ENCODE data around the gene SOX8. TPM values are rescaled to one million over a fixed set of nuclear protein-coding genes. Genes with fewer than 3 reads are reported as not detected.

Gene SOX8
- total RNA-seq, 4 donors from 2014 or later, result 3.0 to 27.7 (median 11.4) TPM

DNA sequence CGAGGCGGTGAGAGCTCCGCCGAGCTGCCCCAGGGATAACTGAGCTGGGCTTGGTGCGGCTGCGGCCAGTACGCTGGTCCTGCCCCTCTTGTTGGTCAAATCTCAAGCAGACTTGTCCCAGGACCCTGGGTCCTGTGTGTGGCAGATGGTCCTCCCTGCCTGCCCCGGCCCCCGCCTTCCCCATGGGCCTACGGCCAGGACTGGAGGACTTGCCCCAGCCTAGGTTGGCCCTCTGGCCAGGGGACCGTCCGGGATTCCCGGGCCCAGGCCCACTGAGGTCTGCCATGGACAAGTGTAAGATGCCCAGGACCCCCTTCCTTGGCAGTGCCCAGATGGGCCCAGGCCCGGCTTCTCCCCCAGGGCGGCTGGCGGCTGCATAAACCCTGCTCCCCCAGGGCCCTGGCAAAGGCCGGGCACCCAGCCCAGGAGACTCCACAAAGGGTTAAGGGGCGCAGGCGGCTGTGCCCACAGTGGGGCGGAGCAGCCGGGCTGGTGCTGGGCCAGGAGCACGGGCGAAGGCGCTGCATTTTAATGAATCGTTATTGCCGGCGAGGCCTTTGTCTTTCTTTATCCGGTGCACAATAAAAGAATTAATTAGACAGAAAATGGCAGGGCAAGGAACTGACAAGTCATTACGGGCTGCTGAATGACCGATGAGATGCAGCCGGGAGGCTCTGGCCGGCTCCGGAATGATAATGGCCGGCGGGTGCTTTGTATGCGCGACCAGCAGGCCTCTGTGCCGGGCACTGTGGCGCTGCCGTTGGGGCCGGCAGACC lies 9.1 kb downstream of the SOX8 start:
- DNase-seq (ENCODE audit: low spot score in 2 of 2), result no peak
- intact Hi-C loops (cut with DNase I; ENCODE audit: low total_unique reads), result no loop called here
- WGBS, 2 donors, result 64 to 67% methylated on average over 33 to 39 of the region's 41 CpGs
- H3K4me3 ChIP-seq (ENCODE audit: low read depth, poor library complexity, severe bottlenecking), result no peak overlapping the region
- no peak for TF ChIP-seq POLR2A (IDR thresholded peaks at IDR 0.05)
- TF ChIP-seq, protein P1, sequence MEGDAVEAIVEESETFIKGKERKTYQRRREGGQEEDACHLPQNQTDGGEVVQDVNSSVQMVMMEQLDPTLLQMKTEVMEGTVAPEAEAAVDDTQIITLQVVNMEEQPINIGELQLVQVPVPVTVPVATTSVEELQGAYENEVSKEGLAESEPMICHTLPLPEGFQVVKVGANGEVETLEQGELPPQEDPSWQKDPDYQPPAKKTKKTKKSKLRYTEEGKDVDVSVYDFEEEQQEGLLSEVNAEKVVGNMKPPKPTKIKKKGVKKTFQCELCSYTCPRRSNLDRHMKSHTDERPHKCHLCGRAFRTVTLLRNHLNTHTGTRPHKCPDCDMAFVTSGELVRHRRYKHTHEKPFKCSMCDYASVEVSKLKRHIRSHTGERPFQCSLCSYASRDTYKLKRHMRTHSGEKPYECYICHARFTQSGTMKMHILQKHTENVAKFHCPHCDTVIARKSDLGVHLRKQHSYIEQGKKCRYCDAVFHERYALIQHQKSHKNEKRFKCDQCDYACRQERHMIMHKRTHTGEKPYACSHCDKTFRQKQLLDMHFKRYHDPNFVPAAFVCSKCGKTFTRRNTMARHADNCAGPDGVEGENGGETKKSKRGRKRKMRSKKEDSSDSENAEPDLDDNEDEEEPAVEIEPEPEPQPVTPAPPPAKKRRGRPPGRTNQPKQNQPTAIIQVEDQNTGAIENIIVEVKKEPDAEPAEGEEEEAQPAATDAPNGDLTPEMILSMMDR (IDR thresholded peaks at IDR 0.05), result no peak

GRCh38 chr16:991345-991744 lies 9.8 kb downstream of the SOX8 start:
- intact Hi-C loops (cut with DNase I; ENCODE audit: low total_unique reads), result no loop called here
- 72 to 76% methylated on average over 10 to 11 of the region's 11 CpGs for WGBS, 2 donors
- TF ChIP-seq, protein P1 (IDR thresholded peaks at IDR 0.05), result no peak
- TF ChIP-seq POLR2A (IDR thresholded peaks at IDR 0.05), result no peak
- no peak overlapping the region for H3K4me3 ChIP-seq (ENCODE audit: low read depth, poor library complexity, severe bottlenecking)
- no peak for DNase-seq (ENCODE audit: low spot score in 2 of 2)

DNA sequence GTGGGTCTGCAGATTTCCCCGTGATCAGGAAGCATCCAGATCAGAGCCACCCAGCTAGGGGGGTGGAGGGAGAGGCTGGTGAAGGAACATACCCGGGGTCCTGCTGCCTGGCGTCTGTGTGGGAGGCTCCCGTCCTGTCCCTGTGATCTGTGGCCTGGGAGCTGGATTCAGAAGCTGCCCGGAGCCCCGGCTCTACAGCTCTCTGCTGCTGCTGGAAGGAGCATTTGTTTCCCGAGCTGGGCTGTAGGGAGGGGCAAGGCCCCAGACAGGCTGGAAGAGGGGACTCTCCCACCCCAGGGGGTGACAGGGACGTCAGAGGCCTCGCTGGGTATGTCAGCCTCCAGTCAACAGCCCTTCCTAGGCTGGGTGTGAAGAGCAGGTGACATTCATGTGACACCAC lies 10.2 kb downstream of the SOX8 start:
- WGBS, 2 donors, result 57 to 71% methylated on average over 9 of the region's 9 CpGs
- intact Hi-C loops (cut with DNase I; ENCODE audit: low total_unique reads), result no loop called here
- no peak overlapping the region for H3K4me3 ChIP-seq (ENCODE audit: low read depth, poor library complexity, severe bottlenecking)
- DNase-seq (ENCODE audit: low spot score in 2 of 2), result no peak
- no peak for TF ChIP-seq POLR2A (IDR thresholded peaks at IDR 0.05)
- TF ChIP-seq, protein P1 (IDR thresholded peaks at IDR 0.05), result no peak

- H3K4me3 ChIP-seq (ENCODE audit: low read depth, poor library complexity, severe bottlenecking), result no peak overlapping the region
- DNase-seq (ENCODE audit: low spot score in 2 of 2), result no peak
- no peak for TF ChIP-seq POLR2A (IDR thresholded peaks at IDR 0.05)
- TF ChIP-seq, protein P1 (IDR thresholded peaks at IDR 0.05), result no peak
- 77 to 85% methylated on average over 3 of the region's 3 CpGs for WGBS, 2 donors
- intact Hi-C loops (cut with DNase I; ENCODE audit: low total_unique reads), result no loop called here
These were observed 12.2 kb downstream of the SOX8 start for GRCh38 chr16:993731-994130.

GRCh38 chr16:995087-995486 lies 13.5 kb downstream of the SOX8 start:
- no peak for DNase-seq (ENCODE audit: low spot score in 2 of 2)
- 70 to 88% methylated on average over 3 of the region's 3 CpGs for WGBS, 2 donors
- H3K4me3 ChIP-seq (ENCODE audit: low read depth, poor library complexity, severe bottlenecking), result no peak overlapping the region
- TF ChIP-seq POLR2A (IDR thresholded peaks at IDR 0.05), result no peak
- TF ChIP-seq, protein P1 (IDR thresholded peaks at IDR 0.05), result no peak
- intact Hi-C loops (cut with DNase I; ENCODE audit: low total_unique reads), result no loop called here

DNA sequence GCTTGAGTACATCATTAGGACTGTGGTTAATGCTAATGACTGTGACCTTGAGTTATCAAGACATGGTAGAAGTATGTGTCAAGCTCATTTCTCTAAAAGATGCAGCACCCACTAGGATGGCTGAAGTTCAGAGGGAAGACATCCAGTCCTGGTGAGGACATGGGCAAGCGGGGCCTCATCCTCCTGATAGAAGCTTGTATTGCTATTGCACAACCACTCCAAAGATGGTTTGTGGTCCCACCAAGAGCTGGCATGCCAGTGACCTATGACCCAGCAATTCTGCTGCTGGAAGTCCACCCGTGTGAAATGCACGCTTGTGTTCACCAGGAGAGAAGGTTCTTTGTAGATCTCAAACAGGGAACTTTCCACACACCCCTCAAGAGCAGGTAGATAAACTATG lies 14.2 kb downstream of the SOX8 start:
- no peak for TF ChIP-seq POLR2A (IDR thresholded peaks at IDR 0.05)
- TF ChIP-seq, protein P1 (IDR thresholded peaks at IDR 0.05), result no peak
- DNase-seq (ENCODE audit: low spot score in 2 of 2), result no peak
- WGBS, 2 donors, result 90 to 98% methylated on average over 3 of the region's 3 CpGs
- intact Hi-C loops (cut with DNase I; ENCODE audit: low total_unique reads), result no loop called here
- H3K4me3 ChIP-seq (ENCODE audit: low read depth, poor library complexity, severe bottlenecking), result no peak overlapping the region

Measured in lower leg skin (tissue), 4 donors.